Lower lobe of right lung (tissue), 2 donors: Measurements from ENCODE around the gene GNAQ. TPM values are rescaled to one million over a fixed set of nuclear protein-coding genes. Genes with fewer than 3 reads are reported as not detected.

Experiments
- ATAC-seq, 2 donors: fragments of 200-7000 bp; cut with Tn5 transposase; one replicate each; pipeline ENCODE4 v1.9.1; 2020 to 2022; ENCODE audit warnings: mild to moderate bottlenecking in 2 of 2, moderate library complexity in 2 of 2
- DNase-seq: peaks from one replicate; pipeline ENCODE4 v3.0.0-alpha.2; 2020
- H3K27ac ChIP-seq: fragments of 200-600 bp; one replicate; pipeline ENCODE4 v1.8.0; 2022
- H3K27me3 ChIP-seq: fragments of 200-600 bp; one replicate; pipeline ENCODE4 v1.8.0; 2022; ENCODE audit warnings: low read depth
- H3K36me3 ChIP-seq: fragments of 200-600 bp; one replicate; pipeline ENCODE4 v1.8.0; 2022; ENCODE audit warnings: mild to moderate bottlenecking
- H3K4me1 ChIP-seq: fragments of 200-600 bp; one replicate; pipeline ENCODE4 v1.8.0; 2022
- H3K4me3 ChIP-seq: fragments of 200-600 bp; one replicate; pipeline ENCODE4 v1.8.0; 2022; ENCODE audit warnings: mild to moderate bottlenecking
- H3K9me3 ChIP-seq: fragments of 200-600 bp; one replicate; pipeline ENCODE4 v1.8.0; 2022
- intact Hi-C: fragments of 100-400 bp; cut with DNase I; formaldehyde crosslinking; loops from one replicate; pipeline ENCODE4 v1.11.0; 2022
- total RNA-seq: library from RNA; stranded (reverse); fragmentation: NEBNext Ultra II Directional; extraction: Animal tissue kit (Norgen Biotek cat#: 25700); gene quantifications from one replicate; pipeline ENCODE4 v1.2.1, GENCODE V29; 2021
- TF ChIP-seq, protein P1 (sequence below): fragments of 200-600 bp; IDR thresholded peaks from one replicate; pipeline ENCODE4 v1.8.0; 2022; ENCODE audit warnings: antibody characterized with exemption, mild to moderate bottlenecking
- donor health status: DM: no; HTN: yes; CAD: no; lungs with severe emphysema.

Gene GNAQ
- total RNA-seq, 1 donor from 2014 or later: 130 TPM

DNA sequence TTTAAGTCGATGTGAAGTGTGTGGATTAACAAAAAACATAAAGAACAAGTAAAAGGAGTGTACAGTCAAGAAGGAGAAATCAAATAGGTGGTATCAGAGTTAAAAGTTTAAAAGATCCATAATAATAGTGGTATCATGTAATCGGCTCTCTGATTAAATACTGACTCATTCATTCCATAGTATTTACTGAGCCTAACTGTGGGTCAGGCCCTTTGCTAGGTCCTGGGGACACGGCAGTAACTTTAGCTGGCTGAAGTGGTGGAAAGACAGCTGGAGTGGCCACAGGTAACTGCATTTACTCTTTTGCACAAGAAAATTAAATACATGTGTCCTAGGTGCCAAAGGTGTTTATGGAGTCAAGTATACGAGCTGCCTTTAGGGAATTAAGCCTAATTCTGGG is 124.0 kb downstream of the GNAQ start:
- intact Hi-C loops: no loop called here
- Histone ChIP-seq H3K4me1 (peaks cover 26% of the 10 kb centered on the region), H3K4me3 (no peak overlapping the region), H3K27me3 (no peaks in the 10 kb centered on the region), H3K9me3 (no peaks in the 10 kb centered on the region), H3K27ac (no peak overlapping the region), H3K36me3 (no peaks in the 10 kb centered on the region)
- DNase-seq (no peak), ATAC-seq (peak in 1 of 2 donors; percentile 54)
- TF ChIP-seq, protein P1, sequence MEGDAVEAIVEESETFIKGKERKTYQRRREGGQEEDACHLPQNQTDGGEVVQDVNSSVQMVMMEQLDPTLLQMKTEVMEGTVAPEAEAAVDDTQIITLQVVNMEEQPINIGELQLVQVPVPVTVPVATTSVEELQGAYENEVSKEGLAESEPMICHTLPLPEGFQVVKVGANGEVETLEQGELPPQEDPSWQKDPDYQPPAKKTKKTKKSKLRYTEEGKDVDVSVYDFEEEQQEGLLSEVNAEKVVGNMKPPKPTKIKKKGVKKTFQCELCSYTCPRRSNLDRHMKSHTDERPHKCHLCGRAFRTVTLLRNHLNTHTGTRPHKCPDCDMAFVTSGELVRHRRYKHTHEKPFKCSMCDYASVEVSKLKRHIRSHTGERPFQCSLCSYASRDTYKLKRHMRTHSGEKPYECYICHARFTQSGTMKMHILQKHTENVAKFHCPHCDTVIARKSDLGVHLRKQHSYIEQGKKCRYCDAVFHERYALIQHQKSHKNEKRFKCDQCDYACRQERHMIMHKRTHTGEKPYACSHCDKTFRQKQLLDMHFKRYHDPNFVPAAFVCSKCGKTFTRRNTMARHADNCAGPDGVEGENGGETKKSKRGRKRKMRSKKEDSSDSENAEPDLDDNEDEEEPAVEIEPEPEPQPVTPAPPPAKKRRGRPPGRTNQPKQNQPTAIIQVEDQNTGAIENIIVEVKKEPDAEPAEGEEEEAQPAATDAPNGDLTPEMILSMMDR: no peak

GRCh38 chr9:77906991-77907390 is 124.6 kb downstream of the GNAQ start:
- Histone ChIP-seq H3K4me3 (no peak overlapping the region), H3K36me3 (no peaks in the 10 kb centered on the region), H3K9me3 (no peaks in the 10 kb centered on the region), H3K27ac (no peak overlapping the region), H3K27me3 (no peaks in the 10 kb centered on the region), H3K4me1 (peaks cover 26% of the 10 kb centered on the region)
- TF ChIP-seq, protein P1: no peak
- ATAC-seq: no peak
- intact Hi-C loops: no loop called here
- no peak for DNase-seq

- Histone ChIP-seq H3K27ac (no peak overlapping the region), H3K4me3 (no peak overlapping the region), H3K4me1 (peaks cover 26% of the 10 kb centered on the region), H3K36me3 (no peaks in the 10 kb centered on the region), H3K9me3 (no peaks in the 10 kb centered on the region), H3K27me3 (no peaks in the 10 kb centered on the region)
- intact Hi-C loops: no loop called here
- ATAC-seq (peak in 1 of 2 donors; percentile 28), DNase-seq (no peak)
- TF ChIP-seq, protein P1: no peak
Observed at GRCh38 chr9:77903666-77904285, 127.8 kb downstream of the GNAQ start.

- Histone ChIP-seq H3K4me3 (no peak overlapping the region), H3K27ac (no peak overlapping the region), H3K9me3 (no peaks in the 10 kb centered on the region), H3K4me1 (peaks cover 20% of the 10 kb centered on the region), H3K27me3 (no peaks in the 10 kb centered on the region), H3K36me3 (no peaks in the 10 kb centered on the region)
- DNase-seq (no peak), ATAC-seq (no peak)
- TF ChIP-seq, protein P1: no peak
- intact Hi-C loops: no loop called here
Observed at GRCh38 chr9:77901771-77902170, 129.8 kb downstream of the GNAQ start.

DNA sequence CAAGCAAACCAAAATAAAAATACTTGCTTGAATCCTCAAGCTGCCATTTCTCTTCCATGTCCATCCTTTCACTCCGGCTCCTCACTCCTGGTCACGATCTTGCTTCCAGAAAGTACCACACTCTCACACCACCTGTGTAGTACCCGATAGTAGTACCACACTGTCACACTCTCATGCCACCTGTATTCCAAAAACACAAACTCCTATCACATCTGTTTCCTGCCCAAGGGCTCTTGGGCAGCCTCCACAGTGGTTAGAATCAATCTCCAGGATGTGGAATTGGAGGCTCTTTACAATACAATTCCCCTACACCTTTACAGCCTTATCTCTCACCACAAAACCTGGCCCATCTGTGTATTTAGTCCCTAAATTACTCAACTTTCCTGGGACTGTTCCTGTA is 130.6 kb downstream of the GNAQ start:
- ATAC-seq: no peak
- H3K27me3 ChIP-seq: no peaks in the 10 kb centered on the region
- no peak overlapping the region for H3K4me3 ChIP-seq
- peaks cover 22% of the 10 kb centered on the region for H3K4me1 ChIP-seq
- H3K27ac ChIP-seq: no peak overlapping the region
- no peaks in the 10 kb centered on the region for H3K9me3 ChIP-seq
- no peak for DNase-seq
- no peaks in the 10 kb centered on the region for H3K36me3 ChIP-seq
- intact Hi-C loops: no loop called here
- TF ChIP-seq, protein P1: no peak
